SK-N-MC (cell line): ENCODE measurements around the gene GRAMD4.

ENCODE experiments used
- EZH2 ChIP-seq: fragments of 200-600 bp; sonication (generic); IDR thresholded peaks from one replicate; pipeline ENCODE4 v1.6.1; 2017; ENCODE audit warnings: antibody characterized with exemption
- POLR2AphosphoS5 ChIP-seq: IDR thresholded peaks from 2 replicates; pipeline ENCODE4 v1.6.1; 2012; ENCODE audit warnings: mild to moderate bottlenecking, low read depth, low read length, borderline replicate concordance

GRCh38 chr22:46663001-46663400 is 42.8 kb downstream of the GRAMD4 start:
- TF ChIP-seq EZH2 (no peak), POLR2AphosphoS5 (no peak)
